NCI-H2227 treated with DMSO at 0.1 percent for 48 hours (cell line): ENCODE data around the gene ATXN7L3.
A peak's percentile ranks its signal among the peaks of the same experiment; 100 is the strongest.

Source experiments
- DNase-seq: peaks from one replicate; lab custom pipeline; 2025; lab: John Stamatoyannopoulos, UW

Gene ATXN7L3

DNA sequence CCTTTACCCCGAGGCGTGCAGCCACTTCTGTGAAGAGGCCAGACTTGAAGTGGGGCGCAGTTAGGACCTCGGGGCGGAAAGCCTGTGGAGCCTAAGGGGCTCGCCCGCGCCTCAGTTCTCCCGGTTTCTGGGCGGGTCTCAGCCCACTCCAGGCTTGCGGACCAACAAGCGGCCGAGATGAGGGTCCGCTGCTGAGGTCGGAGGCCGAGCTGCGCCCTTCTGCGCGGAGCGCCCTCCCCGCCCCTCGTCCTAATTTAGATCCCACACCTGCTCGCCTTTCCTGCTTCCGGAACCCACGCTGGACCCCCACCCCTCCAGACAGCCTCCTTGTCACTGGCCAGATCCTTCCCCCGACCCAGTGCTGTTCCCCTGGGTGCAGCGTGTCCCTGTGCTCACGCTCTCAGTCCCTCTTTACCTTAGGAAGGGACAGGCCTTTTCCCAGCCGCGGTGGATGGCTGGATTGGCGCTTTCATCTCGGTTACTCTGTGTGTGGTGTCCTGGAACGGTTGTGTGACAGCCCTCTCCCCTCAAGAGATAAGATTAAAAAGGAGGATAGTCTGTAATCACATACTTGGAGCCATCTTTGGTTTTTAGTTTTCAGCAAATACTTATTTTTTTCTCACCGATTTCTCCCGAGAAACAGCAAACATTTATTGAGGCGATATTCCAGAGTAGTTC lies 933 bp upstream of the ATXN7L3 start:
- DNase-seq, result no peak

GRCh38 chr17:44198721-44199552 lies 747 bp downstream of the ATXN7L3 start:
- peak; percentile 10 for DNase-seq

DNA sequence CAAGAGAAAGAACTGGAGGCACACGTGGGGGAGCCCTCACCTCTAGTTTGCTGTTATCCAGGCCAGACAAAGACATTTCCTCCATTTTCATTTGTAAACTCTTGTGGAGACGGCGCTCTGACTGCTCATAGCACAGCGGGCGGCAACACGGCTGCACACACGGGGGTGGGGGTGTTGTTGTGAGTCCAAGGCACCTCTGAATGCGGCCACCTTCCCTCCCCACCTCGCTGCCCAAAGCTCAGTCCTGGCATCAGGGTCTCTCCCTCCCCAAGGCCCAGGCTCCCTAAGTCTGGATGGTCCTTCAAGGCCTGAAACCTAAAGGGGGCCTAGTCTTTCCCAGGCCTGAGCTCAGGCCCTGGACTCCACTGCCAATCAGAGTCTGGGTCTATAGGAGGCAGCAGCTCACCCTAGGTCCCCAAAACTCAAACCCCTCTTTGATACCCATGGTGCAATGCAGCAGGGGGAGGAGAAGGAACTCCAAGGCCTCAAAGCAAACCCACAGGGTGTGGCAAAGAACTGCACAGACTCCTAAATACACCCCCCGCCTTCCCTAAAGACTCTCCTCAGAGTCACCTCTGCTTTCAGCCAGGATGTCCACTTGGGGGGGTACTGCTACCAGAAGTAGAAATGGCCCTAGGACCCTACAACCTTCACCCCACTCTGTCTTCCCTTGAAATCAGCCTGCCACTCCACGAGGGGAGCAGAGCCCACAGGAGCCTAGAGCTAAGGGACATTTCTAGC lies 1.5 kb downstream of the ATXN7L3 start:
- DNase-seq, result peak; percentile 27

DNA sequence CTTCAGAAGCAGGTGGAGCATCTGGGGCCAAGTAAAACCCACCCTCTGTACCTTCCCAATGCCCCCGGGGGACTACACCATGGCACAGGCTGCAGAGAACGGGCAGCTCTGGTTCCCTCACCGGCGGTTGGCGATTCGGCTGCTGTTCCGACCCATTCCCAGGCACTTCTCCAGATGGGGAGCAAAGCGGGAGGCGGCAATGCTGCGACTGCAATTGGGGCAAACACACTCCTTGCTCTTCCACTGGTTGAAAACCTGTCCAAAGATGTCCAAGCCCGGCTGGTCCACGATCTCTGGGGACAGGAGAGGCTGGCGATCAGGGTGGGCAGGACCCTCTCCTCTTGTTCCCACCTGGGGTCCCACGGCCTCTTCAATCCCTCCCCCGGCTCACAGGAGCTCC lies 2.6 kb downstream of the ATXN7L3 start:
- no peak for DNase-seq

DNA sequence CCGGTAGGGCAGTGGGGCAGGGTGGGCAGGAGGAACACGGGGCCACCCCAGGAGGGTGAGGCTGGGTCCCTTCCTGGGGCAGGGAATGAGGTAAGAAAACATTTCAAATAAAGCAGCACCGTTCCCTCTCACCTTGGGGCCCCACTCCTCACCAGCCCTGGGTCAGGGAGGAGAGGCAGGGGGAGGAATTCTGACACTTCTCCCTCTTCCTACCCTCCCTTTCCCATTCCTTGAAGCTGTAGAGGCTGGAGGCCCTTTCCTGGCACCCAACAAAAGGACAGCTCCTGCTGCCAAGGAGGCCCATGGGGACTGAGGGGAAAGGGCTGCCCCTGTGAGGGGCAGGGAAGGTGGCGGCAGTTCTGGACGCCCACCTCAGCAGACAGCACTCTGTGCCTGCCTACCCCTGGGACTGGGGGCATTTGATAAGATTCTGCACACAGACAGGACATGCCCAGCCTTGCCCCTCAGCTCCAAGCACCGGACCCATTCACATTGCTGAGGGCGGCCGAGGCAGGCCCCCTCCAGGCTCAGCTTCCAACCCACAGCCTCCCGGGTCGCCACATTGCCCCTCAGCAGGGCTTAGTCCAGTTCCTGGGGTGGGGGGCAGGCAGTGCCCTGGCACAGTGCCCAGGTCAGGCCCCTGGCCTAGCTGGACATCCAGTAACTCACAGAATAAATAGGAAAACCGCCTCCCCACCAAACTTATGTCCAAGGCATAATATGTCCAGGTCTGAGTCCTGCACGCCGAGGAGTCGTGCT lies 6.2 kb downstream of the ATXN7L3 start:
- no peak for DNase-seq

GRCh38 chr17:44192750-44193149 lies 6.9 kb downstream of the ATXN7L3 start:
- DNase-seq, result no peak

GRCh38 chr17:44191941-44192496 lies 7.7 kb downstream of the ATXN7L3 start:
- DNase-seq, result no peak

DNA sequence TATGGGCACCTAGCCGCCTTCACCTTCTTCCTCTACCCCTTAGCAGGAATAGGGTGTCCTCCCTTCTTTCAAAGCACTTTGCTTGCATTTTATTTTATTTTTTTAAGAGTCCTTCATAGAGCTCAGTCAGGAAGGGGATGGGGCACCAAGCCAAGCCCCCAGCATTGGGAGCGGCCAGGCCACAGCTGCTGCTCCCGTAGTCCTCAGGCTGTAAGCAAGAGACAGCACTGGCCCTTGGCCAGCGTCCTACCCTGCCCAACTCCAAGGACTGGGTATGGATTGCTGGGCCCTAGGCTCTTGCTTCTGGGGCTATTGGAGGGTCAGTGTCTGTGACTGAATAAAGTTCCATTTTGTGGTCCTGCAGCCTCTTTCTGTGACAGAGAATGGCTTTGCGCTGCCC lies 8.3 kb downstream of the ATXN7L3 start:
- no peak for DNase-seq

DNA sequence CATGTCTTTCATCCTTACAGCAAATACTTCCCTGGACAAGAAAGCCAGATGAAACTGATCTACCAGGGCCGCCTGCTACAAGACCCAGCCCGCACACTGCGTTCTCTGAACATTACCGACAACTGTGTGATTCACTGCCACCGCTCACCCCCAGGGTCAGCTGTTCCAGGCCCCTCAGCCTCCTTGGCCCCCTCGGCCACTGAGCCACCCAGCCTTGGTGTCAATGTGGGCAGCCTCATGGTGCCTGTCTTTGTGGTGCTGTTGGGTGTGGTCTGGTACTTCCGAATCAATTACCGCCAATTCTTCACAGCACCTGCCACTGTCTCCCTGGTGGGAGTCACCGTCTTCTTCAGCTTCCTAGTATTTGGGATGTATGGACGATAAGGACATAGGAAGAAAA lies 9.2 kb downstream of the ATXN7L3 start:
- DNase-seq, result no peak

DNA sequence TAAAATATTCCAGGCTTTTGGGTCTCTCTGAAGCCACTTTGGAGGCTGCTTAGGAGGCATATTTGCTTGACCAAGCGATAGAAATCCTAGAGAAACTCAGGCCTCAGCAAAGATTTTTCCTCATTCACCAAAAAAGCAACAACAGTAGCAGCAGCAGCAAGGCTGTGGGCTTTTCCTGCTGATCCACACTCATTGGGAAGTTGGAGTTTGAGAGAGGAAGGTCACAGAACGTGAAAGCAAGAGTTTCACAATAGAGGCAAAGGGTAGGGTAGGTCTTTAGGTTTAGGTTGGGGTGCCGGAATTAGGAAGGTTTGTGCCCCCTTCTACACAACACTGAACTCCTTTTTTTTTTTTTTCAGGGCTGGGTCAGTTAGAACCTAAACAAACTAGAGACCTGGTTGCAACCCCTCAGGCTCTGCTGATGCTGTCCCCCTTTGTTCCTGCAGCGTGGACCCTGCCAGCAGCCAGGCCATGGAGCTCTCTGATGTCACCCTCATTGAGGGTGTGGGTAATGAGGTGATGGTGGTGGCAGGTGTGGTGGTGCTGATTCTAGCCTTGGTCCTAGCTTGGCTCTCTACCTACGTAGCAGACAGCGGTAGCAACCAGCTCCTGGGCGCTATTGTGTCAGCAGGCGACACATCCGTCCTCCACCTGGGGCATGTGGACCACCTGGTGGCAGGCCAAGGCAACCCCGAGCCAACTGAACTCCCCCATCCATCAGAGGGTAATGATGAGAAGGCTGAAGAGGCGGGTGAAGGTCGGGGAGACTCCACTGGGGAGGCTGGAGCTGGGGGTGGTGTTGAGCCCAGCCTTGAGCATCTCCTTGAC lies 10.9 kb downstream of the ATXN7L3 start:
- DNase-seq, result no peak

GRCh38 chr17:44187131-44187899 lies 12.4 kb downstream of the ATXN7L3 start:
- no peak for DNase-seq

DNA sequence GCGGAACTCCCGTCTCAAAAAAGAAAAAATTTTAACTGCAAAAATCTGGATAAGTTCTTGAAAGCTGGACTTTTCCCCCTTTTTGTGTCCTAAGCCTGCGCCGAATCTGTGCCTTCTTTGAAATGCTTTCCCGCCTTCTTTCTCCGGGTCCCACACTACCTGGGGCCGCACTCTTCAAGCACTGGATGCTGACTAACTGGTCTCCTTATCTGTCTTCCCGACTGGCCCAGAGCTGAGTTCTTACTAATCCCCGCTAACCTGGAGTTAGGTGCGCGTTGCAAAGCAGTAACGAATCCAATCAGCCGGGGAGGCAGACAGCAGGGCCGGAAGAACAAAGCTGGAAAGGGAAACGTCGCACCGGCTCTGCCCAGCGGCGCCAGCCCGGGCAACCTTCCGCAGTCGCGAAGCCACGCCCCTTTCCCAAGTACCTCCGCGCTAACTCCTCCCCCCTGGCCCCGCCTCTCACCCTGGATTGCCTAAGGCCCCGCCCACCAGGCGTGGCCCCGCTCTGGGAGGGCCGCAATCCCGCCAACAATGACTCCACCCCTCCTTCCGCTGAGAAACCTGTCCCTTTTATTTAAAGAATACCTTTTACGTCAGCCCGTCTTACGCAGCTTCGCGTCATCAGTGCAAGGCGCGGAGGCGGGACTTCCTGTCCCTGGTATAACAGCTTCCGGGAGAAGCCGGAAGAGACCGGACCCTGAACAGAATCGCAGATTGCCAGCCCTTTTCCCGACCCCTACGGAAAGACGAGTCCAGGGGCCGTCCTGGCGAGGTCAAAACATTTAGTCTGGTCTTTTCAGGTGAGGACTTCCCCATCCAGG lies 13.2 kb downstream of the ATXN7L3 start, which contains the start of gene TMUB2:
TSS of gene TMUB2 (plus strand) at position 666 of the 824 bp plus-strand sequence. CDS start 737 bp downstream, outside the sequence.
- DNase-seq, result peak; percentile 99

DNA sequence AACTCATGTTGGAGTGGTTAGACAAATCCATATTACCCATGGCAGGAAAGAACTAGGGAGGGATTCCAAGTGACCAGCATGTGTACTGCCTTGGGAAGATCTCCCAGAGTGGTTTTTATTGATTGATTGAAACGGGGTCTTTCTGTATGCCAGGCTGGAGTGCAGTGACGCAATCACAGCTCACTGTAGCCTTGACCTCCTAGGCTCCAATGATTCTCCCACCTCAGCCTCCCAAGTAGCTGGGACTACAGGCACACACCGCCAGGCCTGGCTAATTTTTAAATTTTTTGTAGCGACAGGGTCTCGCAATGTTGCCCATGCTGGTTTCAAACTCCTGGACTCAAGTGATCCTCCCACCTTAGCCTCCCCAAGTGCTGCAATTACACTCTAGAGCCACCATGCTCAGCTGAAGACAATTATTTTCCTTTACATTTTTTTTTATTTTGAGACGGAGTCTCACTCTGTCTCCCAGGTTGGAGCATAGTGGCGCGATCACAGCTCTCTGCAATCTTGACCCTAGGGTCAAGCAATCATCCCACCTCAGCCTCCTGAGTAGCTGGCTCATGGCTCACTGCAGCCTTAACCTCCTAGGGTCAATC lies 15.4 kb downstream of the ATXN7L3 start:
- DNase-seq, result no peak

DNA sequence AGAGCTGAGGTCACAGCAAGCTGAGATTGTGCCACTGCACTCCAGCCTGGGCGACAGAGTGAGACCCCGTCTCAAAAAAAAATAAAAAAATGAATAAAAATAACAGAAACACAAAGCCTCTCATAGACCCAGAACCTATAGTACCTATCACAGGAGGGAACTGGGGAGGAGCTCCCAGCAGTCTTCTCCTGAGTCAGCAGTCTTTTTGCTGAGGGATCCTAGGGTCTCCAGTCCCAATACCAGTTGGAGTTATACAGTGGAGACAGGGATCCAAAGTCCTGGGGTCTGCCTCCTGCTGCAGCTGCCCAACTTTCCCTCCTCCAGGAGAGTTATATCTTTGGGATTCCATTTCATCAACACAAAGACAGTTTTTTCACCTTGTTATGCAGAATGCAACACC lies 16.7 kb downstream of the ATXN7L3 start:
- DNase-seq, result no peak

GRCh38 chr17:44178133-44178532 lies 21.6 kb downstream of the ATXN7L3 start:
- no peak for DNase-seq

DNA sequence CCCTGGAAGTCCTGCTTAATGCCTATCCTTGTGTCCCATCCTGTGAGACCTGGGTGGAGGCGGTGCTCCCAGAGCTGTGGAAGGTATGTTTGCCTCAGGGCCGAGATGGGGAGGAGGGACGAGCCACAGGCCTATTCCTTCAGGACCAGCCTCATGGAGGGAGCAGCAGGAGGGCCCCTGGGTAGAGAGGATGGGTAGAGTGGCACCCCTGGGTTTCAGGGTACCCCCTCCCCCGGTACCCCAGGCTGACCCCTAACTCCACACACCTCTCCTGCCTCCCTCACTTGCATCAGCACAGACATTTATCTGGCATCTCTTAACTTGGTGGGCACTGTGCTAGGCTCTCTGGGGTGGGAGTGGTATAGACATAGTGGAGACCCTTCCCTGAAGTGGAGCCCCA lies 22.0 kb downstream of the ATXN7L3 start:
- DNase-seq, result no peak

GRCh38 chr17:44176671-44177501 lies 22.8 kb downstream of the ATXN7L3 start:
- no peak for DNase-seq

DNA sequence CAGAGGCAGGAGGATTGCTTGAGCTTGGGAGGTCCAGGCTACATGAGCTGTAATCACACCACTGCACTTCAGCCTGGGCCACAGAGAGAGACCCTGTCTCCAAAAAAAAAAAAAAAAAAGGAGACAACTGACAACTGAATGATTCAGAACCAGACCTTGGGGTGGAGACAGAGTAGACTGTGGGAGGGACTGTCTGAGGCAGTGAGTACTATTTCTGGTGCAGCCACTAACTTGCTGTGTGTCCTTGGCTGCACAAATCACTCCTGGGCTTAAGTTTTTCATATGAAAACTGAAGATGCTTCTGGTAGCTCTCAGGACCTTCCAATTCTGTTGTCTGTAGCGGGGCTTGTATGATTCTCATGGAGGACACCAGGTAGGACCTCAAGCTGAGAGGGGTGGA lies 23.4 kb downstream of the ATXN7L3 start:
- no peak for DNase-seq
